Vagina (tissue), 2 donors: ENCODE measurements around the gene KLHDC7B. TPM values are rescaled to one million over a fixed set of nuclear protein-coding genes. Genes with fewer than 3 reads are reported as not detected.

Experiments
- DNase-seq, 2 donors: peaks; one replicate each; pipeline ENCODE4 v3.0.0-alpha.2; 2017; ENCODE audit errors: extremely low spot score in 2 of 2
- H3K27ac ChIP-seq: fragments of 200-600 bp; sonication (generic); one replicate; pipeline ENCODE4 v1.5.1; 2019
- H3K27me3 ChIP-seq: fragments of 200-600 bp; sonication (generic); one replicate; pipeline ENCODE4 v1.5.1; 2019
- H3K36me3 ChIP-seq, 2 donors: fragments of 200-600 bp; sonication (generic); one replicate each; pipeline ENCODE4 v1.5.1; 2017 to 2019
- H3K4me1 ChIP-seq: fragments of 200-600 bp; sonication (generic); one replicate; pipeline ENCODE4 v1.5.1; 2019
- H3K4me3 ChIP-seq, 2 donors: fragments of 200-600 bp; sonication (generic); 1 replicate in 1 of 2; 2 replicates in 1 of 2; pipeline ENCODE4 v1.5.1; 2016 to 2019
- H3K9me3 ChIP-seq: fragments of 200-600 bp; sonication (generic); one replicate; pipeline ENCODE4 v1.5.1; 2019
- POLR2A ChIP-seq, 2 donors: fragments of 450-650 bp; IDR thresholded peaks; one replicate each; pipeline ENCODE4 v1.6.1; 2017; ENCODE audit warnings: antibody characterized with exemption in 2 of 2, mild to moderate bottlenecking in 2 of 2, moderate library complexity in 2 of 2
- POLR2AphosphoS5 ChIP-seq, 2 donors: sonication (generic); formaldehyde crosslinking; IDR thresholded peaks; one replicate each; pipeline ENCODE4 v1.9.0; 2017; ENCODE audit warnings: antibody characterized with exemption in 2 of 2, mild to moderate bottlenecking in 2 of 2, low read depth in 1 of 2; ENCODE audit not compliant: insufficient read depth in 1 of 2
- intact Hi-C: fragments of 100-400 bp; cut with DNase I; formaldehyde crosslinking; loops from one replicate; pipeline ENCODE4 v1.15.1; 2023
- total RNA-seq: library from RNA; depleted of rRNA; stranded (reverse); fragments of >200 nt; gene quantifications from one replicate; pipeline ENCODE4 v1.2.3, GENCODE V29; 2016
- TF ChIP-seq, protein P1 (sequence below), 3 experiments: fragments of 450-650 bp in 2 of 3; fragments of 200-600 bp in 1 of 3; sonication (generic) in 1 of 3; IDR thresholded peaks; one replicate each; pipeline ENCODE4 v1.5.1; 2017 to 2019; ENCODE audit warnings: antibody characterized with exemption in 3 of 3, mild to moderate bottlenecking in 2 of 3, moderate library complexity in 2 of 3

The KLHDC7B gene
- total RNA-seq, 1 donor from 2014 or later, result 0.49 TPM

DNA sequence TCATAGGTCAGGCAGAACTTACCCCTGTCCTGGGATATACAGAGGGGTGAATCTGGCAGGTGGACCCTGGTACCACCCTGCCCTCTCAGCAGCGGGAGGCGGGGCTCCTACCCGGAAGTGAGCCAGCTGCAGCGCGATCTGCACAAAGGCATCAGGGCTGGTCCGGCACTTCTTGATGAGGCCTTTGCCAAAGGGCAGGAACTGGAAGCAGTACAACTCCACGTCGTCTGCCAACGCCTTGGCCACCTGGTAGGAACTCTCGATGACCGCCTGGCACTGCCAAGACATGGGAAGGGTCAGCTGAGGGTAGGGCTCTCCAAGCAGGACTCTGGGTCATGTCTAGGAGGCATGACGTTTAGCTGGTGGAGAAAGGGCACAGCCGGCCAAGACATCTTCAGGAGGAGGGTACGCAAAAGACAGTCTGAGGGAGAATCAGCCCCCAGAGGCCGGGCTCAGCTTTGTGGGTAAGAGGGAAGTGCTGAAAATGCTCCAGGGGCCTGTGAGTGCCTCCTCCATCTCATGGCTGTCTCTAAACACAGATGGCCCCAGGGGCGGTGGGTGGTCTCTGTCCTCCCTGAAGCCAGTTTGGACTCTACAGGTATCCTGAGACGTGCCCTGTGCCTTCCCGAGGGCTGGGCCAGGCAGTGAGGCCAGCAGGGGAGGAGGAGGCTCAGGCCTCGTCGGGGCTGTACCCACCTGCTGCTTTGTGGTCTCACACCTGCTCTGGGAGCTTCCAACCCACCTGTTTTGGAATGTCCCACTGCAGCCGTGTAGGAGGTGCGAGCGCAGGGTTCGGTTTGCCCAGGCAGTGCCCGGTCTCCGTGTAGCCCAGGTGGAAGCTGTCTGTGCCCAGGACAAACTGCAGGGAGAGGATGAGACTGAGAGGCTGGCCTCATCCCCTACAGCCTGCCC, 25.8 kb downstream of the KLHDC7B start:
- intact Hi-C loops, result no loop called here
- TF ChIP-seq, protein P1, sequence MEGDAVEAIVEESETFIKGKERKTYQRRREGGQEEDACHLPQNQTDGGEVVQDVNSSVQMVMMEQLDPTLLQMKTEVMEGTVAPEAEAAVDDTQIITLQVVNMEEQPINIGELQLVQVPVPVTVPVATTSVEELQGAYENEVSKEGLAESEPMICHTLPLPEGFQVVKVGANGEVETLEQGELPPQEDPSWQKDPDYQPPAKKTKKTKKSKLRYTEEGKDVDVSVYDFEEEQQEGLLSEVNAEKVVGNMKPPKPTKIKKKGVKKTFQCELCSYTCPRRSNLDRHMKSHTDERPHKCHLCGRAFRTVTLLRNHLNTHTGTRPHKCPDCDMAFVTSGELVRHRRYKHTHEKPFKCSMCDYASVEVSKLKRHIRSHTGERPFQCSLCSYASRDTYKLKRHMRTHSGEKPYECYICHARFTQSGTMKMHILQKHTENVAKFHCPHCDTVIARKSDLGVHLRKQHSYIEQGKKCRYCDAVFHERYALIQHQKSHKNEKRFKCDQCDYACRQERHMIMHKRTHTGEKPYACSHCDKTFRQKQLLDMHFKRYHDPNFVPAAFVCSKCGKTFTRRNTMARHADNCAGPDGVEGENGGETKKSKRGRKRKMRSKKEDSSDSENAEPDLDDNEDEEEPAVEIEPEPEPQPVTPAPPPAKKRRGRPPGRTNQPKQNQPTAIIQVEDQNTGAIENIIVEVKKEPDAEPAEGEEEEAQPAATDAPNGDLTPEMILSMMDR (IDR thresholded peaks at IDR 0.05), result no peak
- TF ChIP-seq POLR2A (IDR thresholded peaks at IDR 0.05) (no peak), POLR2AphosphoS5 (IDR thresholded peaks at IDR 0.05; ENCODE audit: insufficient read depth in 1 of 2, low read depth in 1 of 2) (no peak)
- DNase-seq, result no peak
- no peak overlapping the region for H3K27ac ChIP-seq
- H3K27me3 ChIP-seq, result no peaks in the 10 kb centered on the region
- H3K4me1 ChIP-seq, result no peaks in the 10 kb centered on the region
- no peak overlapping the region for H3K4me3 ChIP-seq
- H3K9me3 ChIP-seq, result no peaks in the 10 kb centered on the region
- H3K36me3 ChIP-seq, result peaks cover 0 to 9% of the 10 kb centered on the region in 2 donors

DNA sequence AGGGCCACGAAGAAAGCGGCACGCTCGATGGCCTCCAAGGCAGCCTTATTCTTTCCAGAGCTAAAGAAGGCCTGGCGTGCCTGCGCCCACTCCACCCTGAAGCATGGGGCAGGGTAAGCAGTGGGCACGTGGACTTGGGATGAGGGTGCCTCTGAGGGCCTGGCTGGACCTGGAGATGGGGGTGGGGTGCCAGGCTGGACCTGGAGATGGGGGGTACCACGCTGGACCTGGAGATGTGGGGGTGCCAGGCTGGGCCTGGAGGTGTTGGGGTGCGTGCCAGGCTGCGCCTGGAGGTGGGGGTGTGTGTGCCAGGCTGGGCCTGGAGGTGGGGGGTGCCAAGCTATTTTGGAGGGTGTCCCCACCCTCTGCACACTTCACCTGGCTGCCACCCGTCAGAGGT, 27.3 kb downstream of the KLHDC7B start:
- Histone ChIP-seq H3K36me3 (peaks cover 0 to 9% of the 10 kb centered on the region in 2 donors), H3K4me1 (no peaks in the 10 kb centered on the region), H3K4me3 (no peak overlapping the region), H3K9me3 (no peaks in the 10 kb centered on the region), H3K27ac (no peak overlapping the region), H3K27me3 (no peaks in the 10 kb centered on the region)
- DNase-seq, result no peak
- intact Hi-C loops, result no loop called here
- no peak for TF ChIP-seq POLR2AphosphoS5 (IDR thresholded peaks at IDR 0.05; ENCODE audit: insufficient read depth in 1 of 2, low read depth in 1 of 2)
- TF ChIP-seq POLR2A (IDR thresholded peaks at IDR 0.05), result no peak
- TF ChIP-seq, protein P1 (IDR thresholded peaks at IDR 0.05), result no peak

DNA sequence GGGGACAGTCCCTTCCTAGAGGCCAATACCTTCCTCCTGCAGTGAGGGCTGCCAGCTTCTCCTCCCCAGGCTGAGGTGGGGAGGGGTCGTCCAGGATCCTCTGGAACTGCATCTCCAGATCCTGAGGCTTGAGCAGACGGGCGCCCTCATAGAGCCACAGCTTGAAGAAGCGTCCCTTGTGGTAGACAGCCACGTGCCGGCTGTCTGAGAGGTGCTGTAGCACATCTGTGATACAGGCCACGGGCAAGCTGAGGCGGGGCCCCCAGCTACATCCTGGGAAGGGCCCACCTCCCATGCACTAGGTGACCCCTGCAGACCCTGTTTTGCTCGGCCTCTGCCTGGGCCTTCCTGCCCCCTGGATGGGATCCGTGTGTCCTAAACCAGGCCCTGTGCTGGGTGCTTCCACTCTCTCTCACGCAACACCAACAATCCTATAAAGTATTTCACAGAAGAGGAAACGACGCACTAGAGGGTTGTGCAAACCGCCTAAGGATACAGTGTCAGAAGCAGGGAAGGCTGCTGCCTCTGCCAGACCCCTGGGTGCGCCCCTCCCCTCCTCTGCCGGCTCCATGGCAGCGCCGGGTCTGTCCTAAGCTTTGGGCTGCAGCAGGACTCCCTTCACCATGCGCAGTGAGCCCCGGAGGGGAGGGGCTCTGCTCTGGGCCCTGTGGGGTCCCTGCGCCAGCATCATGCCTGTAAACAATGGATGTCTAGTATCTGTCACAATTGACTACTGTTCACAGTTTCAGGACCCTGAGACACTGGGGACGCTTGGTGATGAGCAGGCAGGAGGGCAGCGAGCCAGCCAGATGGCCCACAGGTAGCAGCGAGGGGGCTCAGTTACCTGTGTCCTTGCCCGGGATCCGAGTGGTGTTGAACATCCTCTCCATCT, 28.0 kb downstream of the KLHDC7B start:
- no peak for DNase-seq
- no peaks in the 10 kb centered on the region for H3K27me3 ChIP-seq
- peaks cover 7% of the 10 kb centered on the region for H3K4me1 ChIP-seq
- peaks cover 0 to 9% of the 10 kb centered on the region in 2 donors for H3K36me3 ChIP-seq
- intact Hi-C loops, result no loop called here
- no peak overlapping the region for H3K4me3 ChIP-seq
- TF ChIP-seq POLR2A (IDR thresholded peaks at IDR 0.05) (no peak), POLR2AphosphoS5 (IDR thresholded peaks at IDR 0.05; ENCODE audit: insufficient read depth in 1 of 2, low read depth in 1 of 2) (no peak)
- TF ChIP-seq, protein P1 (IDR thresholded peaks at IDR 0.05), result no peak
- H3K27ac ChIP-seq, result no peak overlapping the region
- no peaks in the 10 kb centered on the region for H3K9me3 ChIP-seq

DNA sequence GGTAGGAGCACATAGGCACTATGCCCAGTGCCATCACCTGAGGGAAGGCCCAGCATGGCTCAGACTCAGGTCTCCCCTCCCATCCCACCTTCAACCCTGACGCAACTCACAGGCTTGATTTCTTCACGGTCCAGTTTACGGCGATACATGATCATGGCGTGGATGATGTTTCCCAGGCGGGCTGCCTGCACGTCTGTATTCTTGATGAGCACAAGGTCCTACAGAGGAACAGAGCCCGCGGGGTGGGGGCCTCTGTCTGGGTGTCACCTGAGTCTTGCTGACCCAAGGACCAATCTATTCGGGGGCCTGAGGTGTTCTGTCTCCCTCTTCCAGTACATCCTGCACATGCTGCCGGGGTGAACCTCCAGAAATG, 28.7 kb downstream of the KLHDC7B start:
- Histone ChIP-seq H3K27ac (no peak overlapping the region), H3K9me3 (no peaks in the 10 kb centered on the region), H3K27me3 (no peaks in the 10 kb centered on the region), H3K4me1 (peaks cover 9% of the 10 kb centered on the region), H3K4me3 (no peak overlapping the region), H3K36me3 (peaks cover 0 to 9% of the 10 kb centered on the region in 2 donors)
- intact Hi-C loops, result no loop called here
- no peak for DNase-seq
- TF ChIP-seq, protein P1 (IDR thresholded peaks at IDR 0.05), result no peak
- TF ChIP-seq POLR2A (IDR thresholded peaks at IDR 0.05), result no peak
- TF ChIP-seq POLR2AphosphoS5 (IDR thresholded peaks at IDR 0.05; ENCODE audit: insufficient read depth in 1 of 2, low read depth in 1 of 2), result no peak
